Measurements from ENCODE around the gene OGFOD3. TPM values are rescaled to one million over a fixed set of nuclear protein-coding genes. Genes with fewer than 3 reads are reported as not detected.

The OGFOD3 gene
- total RNA-seq, 1 experiment from 2014 or later, result 25.0 TPM

- no peaks in the 10 kb centered on the region for H3K9me3 ChIP-seq (ENCODE audit: low read depth, low read length, poor library complexity, severe bottlenecking)
- no peak overlapping the region for H3K4me3 ChIP-seq (ENCODE audit: low read depth, low read length, poor library complexity, severe bottlenecking)
- ChIA-PET POLR2A (ENCODE audit: low non-redundant PET) (no interaction called here), CTCF (no interaction called here)
- no peak for DNase-seq (ENCODE audit: low spot score)
- H3K27ac ChIP-seq (ENCODE audit: low read depth, low read length, poor library complexity, severe bottlenecking), result no peak overlapping the region
- intact Hi-C loops (cut with micrococcal nuclease; ENCODE audit: unreplicated experiment), result no loop called here
- no peaks in the 10 kb centered on the region for H3K27me3 ChIP-seq (replicated peaks; ENCODE audit: insufficient read depth, low read depth, low read length, poor library complexity)
- TF ChIP-seq EZH2 (IDR thresholded peaks at IDR 0.05; ENCODE audit: borderline replicate concordance, low read depth, low read length, poor library complexity, severe bottlenecking) (no peak), CTCF (conservative IDR thresholded peaks at IDR 0.05; ENCODE audit: low read depth, low read length) (no peak)
- H3K36me3 ChIP-seq (ENCODE audit: insufficient read depth, low read length, poor library complexity, severe bottlenecking), result no peaks in the 10 kb centered on the region
- no peaks in the 10 kb centered on the region for H3K4me1 ChIP-seq (ENCODE audit: insufficient read depth, low read length, poor library complexity, severe bottlenecking)
- BruUV-seq (replicated peaks), result no TSS peak
These were observed 29.5 kb downstream of the OGFOD3 start for GRCh38 chr17:82388922-82389283.

- BruUV-seq (replicated peaks), result no TSS peak
- H3K4me3 ChIP-seq (ENCODE audit: low read depth, low read length, poor library complexity, severe bottlenecking), result no peak overlapping the region
- no peak overlapping the region for H3K27ac ChIP-seq (ENCODE audit: low read depth, low read length, poor library complexity, severe bottlenecking)
- POLR2A ChIA-PET (ENCODE audit: low non-redundant PET), result no interaction called here
- H3K4me1 ChIP-seq (ENCODE audit: insufficient read depth, low read length, poor library complexity, severe bottlenecking), result no peaks in the 10 kb centered on the region
- intact Hi-C loops (cut with micrococcal nuclease; ENCODE audit: unreplicated experiment), result no loop called here
- H3K27me3 ChIP-seq (replicated peaks; ENCODE audit: insufficient read depth, low read depth, low read length, poor library complexity), result no peaks in the 10 kb centered on the region
- no peak for TF ChIP-seq CTCF (conservative IDR thresholded peaks at IDR 0.05; ENCODE audit: low read depth, low read length)
- CTCF ChIA-PET, result no interaction called here
- DNase-seq (ENCODE audit: low spot score), result no peak
- H3K9me3 ChIP-seq (ENCODE audit: low read depth, low read length, poor library complexity, severe bottlenecking), result no peaks in the 10 kb centered on the region
- no peaks in the 10 kb centered on the region for H3K36me3 ChIP-seq (ENCODE audit: insufficient read depth, low read length, poor library complexity, severe bottlenecking)
These were observed 30.0 kb downstream of the OGFOD3 start for GRCh38 chr17:82388223-82388921.

DNA sequence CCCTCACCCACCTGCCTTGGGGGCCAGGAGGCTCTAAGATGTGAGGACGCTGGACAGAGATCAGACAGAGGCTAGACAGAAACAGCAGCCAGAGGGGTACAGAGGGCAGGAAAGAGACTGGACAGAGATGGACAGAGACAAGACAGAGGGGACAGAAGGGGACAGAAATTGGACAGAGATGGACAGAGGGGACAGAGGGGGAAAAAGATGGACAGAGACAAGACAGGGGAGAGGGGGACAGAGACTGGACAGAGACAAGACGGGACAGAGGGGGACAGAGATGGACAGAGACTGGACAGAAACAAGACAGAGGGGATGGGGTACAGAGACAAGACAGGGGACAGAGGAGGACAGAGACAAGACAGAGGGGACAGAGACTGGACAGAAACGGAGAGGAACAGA is 30.7 kb downstream of the OGFOD3 start:
- DNase-seq (ENCODE audit: low spot score), result no peak
- no peaks in the 10 kb centered on the region for H3K4me1 ChIP-seq (ENCODE audit: insufficient read depth, low read length, poor library complexity, severe bottlenecking)
- H3K27ac ChIP-seq (ENCODE audit: low read depth, low read length, poor library complexity, severe bottlenecking), result no peak overlapping the region
- BruUV-seq (replicated peaks), result no TSS peak
- TF ChIP-seq CTCF (conservative IDR thresholded peaks at IDR 0.05; ENCODE audit: low read depth, low read length) (no peak), EZH2 (IDR thresholded peaks at IDR 0.05; ENCODE audit: borderline replicate concordance, low read depth, low read length, poor library complexity, severe bottlenecking) (no peak)
- no peaks in the 10 kb centered on the region for H3K36me3 ChIP-seq (ENCODE audit: insufficient read depth, low read length, poor library complexity, severe bottlenecking)
- H3K27me3 ChIP-seq (replicated peaks; ENCODE audit: insufficient read depth, low read depth, low read length, poor library complexity), result no peaks in the 10 kb centered on the region
- CTCF ChIA-PET, result no interaction called here
- POLR2A ChIA-PET (ENCODE audit: low non-redundant PET), result interaction anchor here (0.5 kb wide), 1 partner anchor 221 kb away, joined by 3 read pairs; no protein-coding TSS in a partner anchor
- no peaks in the 10 kb centered on the region for H3K9me3 ChIP-seq (ENCODE audit: low read depth, low read length, poor library complexity, severe bottlenecking)
- no peak overlapping the region for H3K4me3 ChIP-seq (ENCODE audit: low read depth, low read length, poor library complexity, severe bottlenecking)
- intact Hi-C loops (cut with micrococcal nuclease; ENCODE audit: unreplicated experiment), result no loop called here

Data from A673 (cell line).